Endodermal cell (in vitro differentiated cells): ENCODE measurements around the gene EXD3. TPM values are rescaled to one million over a fixed set of nuclear protein-coding genes. Genes with fewer than 3 reads are reported as not detected.

Experiments
- DNase-seq: peaks from one replicate; pipeline ENCODE4 v3.0.0-alpha.2; 2017
- H3K27ac ChIP-seq: 2 replicates; pipeline ENCODE4 v1.5.1; 2013; ENCODE audit warnings: mild to moderate bottlenecking, low read depth, low read length, moderate library complexity
- H3K27me3 ChIP-seq: 2 replicates; pipeline ENCODE4 v1.6.1; 2013; ENCODE audit warnings: mild to moderate bottlenecking, low read length, moderate library complexity; ENCODE audit not compliant: insufficient read depth, control insufficient read depth, poor library complexity, severe bottlenecking
- H3K36me3 ChIP-seq: 2 replicates; pipeline ENCODE4 v1.7.0; 2013; ENCODE audit warnings: mild to moderate bottlenecking, low read length, moderate library complexity; ENCODE audit not compliant: control insufficient read depth, insufficient read depth
- H3K4me1 ChIP-seq: one replicate; pipeline ENCODE4 v1.7.0; 2013; ENCODE audit warnings: low read length; ENCODE audit not compliant: control insufficient read depth, insufficient read depth
- H3K4me3 ChIP-seq: 2 replicates; pipeline ENCODE4 v1.5.1; 2013; ENCODE audit warnings: mild to moderate bottlenecking, low read length, moderate library complexity
- H3K9ac ChIP-seq: 2 replicates; pipeline ENCODE4 v1.6.1; 2013; ENCODE audit warnings: mild to moderate bottlenecking, low read length, moderate library complexity; ENCODE audit not compliant: poor library complexity, severe bottlenecking; ENCODE audit errors: extremely low read depth
- H3K9me3 ChIP-seq: 2 replicates; pipeline ENCODE4 v1.6.1; 2013; ENCODE audit warnings: mild to moderate bottlenecking, low read length, moderate library complexity; ENCODE audit not compliant: control insufficient read depth
- H3K27ac Mint-ChIP-seq: 2 replicates; pipeline ENCODE4 v1.8.0; 2020; ENCODE audit warnings: mixed read lengths
- H3K27me3 Mint-ChIP-seq: 2 replicates; pipeline ENCODE4 v1.8.0; 2021; ENCODE audit warnings: mild to moderate bottlenecking, mixed read lengths; ENCODE audit not compliant: insufficient read depth
- H3K36me3 Mint-ChIP-seq: 2 replicates; pipeline ENCODE4 v1.8.0; 2020; ENCODE audit warnings: low read depth, mixed read lengths
- H3K4me1 Mint-ChIP-seq: 2 replicates; pipeline ENCODE4 v1.8.0; 2020; ENCODE audit warnings: mixed read lengths
- H3K4me3 Mint-ChIP-seq: 2 replicates; pipeline ENCODE4 v1.8.0; 2020; ENCODE audit warnings: mild to moderate bottlenecking, moderate library complexity, mixed read lengths
- H3K9me3 Mint-ChIP-seq: 2 replicates; pipeline ENCODE4 v1.8.0; 2020; ENCODE audit warnings: mild to moderate bottlenecking, mixed read lengths
- WGBS, 2 experiments: methylation state at CpG; one replicate each; pipeline versions ENCODE4 v1.1.5 to v1.1.7; 2013; ENCODE audit warnings: missing lambda C conversion rate in 2 of 2, mixed read lengths in 1 of 2; ENCODE audit not compliant: insufficient coverage in 1 of 2, insufficient read length in 1 of 2; 5-methylcytosine and 5-hydroxymethylcytosine counted together
- total RNA-seq, 2 donors: library from RNA; stranded (reverse); fragmentation: NEBNext Ultra II Directional in 1 of 2; extraction: Animal tissue kit (Norgen Biotek cat#: 25700) in 1 of 2; gene quantifications; 2 replicates in 1 of 2; 3 replicates in 1 of 2; pipeline ENCODE4 v1.2.1, GENCODE V29; 2021
- TF ChIP-seq, protein P1 (sequence below): fragments of 200-600 bp; sonication (generic); conservative IDR thresholded peaks from 2 replicates; pipeline ENCODE4 v1.5.0; 2021; ENCODE audit warnings: antibody characterized with exemption, mild to moderate bottlenecking

The EXD3 gene
- total RNA-seq, 2 donors from 2014 or later, result 15.5 to 31.0 TPM

DNA sequence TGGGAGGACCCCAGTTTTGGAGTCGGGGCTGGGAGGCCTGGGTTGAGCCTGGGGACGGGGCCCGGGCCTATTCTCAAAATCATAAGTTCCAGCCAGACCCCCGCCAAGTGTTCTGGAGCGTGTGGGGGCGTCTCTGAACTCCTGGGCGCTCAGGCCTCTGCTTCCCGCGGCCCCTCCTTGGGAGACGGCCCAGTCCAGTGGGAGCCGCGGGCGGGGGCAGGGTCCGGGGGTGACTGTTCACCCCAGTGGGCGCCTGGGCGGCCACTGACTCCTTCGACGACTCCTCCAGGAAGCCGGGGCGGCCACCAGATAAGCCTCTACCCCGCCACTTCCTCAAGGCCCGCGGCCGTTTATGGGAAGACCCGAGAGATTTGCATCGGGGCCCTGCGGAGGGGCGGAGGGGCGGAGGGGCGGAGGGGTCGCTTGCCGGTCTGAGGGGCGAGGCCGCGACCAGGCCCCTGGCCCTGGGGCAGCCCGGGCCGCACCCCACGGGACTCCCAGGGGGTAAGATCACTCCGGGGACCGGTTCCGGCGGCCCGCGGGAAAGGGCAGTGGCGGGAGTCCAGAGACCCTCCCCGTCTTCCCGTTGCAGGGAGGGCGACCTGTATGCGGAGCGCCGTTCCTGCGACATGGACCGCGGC is 144.8 kb downstream of the EXD3 start:
- Histone ChIP-seq H3K36me3 (peaks cover 8% of the 10 kb centered on the region), H3K9me3 (no peaks in the 10 kb centered on the region), H3K4me3 (peak overlapping the region; percentile 73), H3K9ac (peak overlapping the region; percentile 55), H3K27ac (no peak overlapping the region), H3K4me1 (peaks cover 10% of the 10 kb centered on the region), H3K27me3 (no peaks in the 10 kb centered on the region)
- WGBS, 2 experiments, result 36 to 56% methylated on average over 27 to 54 of the region's 54 CpGs
- no peaks in the 10 kb centered on the region for H3K9me3 Mint-ChIP-seq
- peak overlapping the region; percentile 80 for H3K27ac Mint-ChIP-seq
- TF ChIP-seq, protein P1, sequence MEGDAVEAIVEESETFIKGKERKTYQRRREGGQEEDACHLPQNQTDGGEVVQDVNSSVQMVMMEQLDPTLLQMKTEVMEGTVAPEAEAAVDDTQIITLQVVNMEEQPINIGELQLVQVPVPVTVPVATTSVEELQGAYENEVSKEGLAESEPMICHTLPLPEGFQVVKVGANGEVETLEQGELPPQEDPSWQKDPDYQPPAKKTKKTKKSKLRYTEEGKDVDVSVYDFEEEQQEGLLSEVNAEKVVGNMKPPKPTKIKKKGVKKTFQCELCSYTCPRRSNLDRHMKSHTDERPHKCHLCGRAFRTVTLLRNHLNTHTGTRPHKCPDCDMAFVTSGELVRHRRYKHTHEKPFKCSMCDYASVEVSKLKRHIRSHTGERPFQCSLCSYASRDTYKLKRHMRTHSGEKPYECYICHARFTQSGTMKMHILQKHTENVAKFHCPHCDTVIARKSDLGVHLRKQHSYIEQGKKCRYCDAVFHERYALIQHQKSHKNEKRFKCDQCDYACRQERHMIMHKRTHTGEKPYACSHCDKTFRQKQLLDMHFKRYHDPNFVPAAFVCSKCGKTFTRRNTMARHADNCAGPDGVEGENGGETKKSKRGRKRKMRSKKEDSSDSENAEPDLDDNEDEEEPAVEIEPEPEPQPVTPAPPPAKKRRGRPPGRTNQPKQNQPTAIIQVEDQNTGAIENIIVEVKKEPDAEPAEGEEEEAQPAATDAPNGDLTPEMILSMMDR, result no peak
- peak overlapping the region; percentile 59 for H3K4me3 Mint-ChIP-seq
- H3K27me3 Mint-ChIP-seq, result peaks cover 10% of the 10 kb centered on the region
- peak; percentile 84 for DNase-seq
- peaks cover 20% of the 10 kb centered on the region for H3K4me1 Mint-ChIP-seq
- H3K36me3 Mint-ChIP-seq, result peaks cover 12% of the 10 kb centered on the region

DNA sequence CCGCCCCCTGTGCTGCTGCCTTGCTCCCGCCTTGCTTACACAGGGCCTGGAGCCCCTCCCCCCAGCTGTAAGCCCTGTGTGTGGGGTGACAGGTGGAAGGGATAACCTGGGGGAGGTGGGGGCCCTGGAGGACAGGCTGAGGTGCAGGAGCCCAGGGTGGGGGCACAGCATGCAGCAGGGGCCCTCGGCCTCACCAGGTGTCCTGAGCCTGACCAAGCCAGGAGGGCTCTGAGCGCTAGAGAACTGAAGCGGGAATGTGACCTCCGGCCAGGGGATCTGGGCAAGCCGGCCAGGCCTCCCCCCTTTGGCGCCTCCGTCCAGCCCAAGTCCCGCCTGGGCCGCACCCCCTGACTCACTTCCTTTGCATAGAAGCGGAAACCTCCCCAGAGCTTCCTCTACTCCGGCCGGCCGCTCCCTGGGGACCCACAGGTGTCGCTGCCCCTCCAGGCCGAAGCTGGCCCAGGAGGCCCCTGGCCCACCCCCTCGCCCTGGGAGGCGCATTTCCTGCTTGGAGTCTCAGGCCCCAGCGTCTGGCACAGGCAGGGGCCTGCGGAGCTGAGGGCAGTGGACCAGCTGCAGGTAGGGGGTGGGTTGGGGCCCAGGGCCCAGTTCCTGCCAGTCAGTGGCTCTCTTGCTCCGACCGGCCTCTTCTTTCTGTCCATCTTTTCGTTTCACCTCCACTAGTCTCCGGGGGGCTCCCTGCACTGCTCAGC is 145.5 kb downstream of the EXD3 start, which contains the start of gene TOR4A:
Gene TOR4A, plus strand, starts transcription at position 398 of the 713 bp plus-strand sequence. CDS start 964 bp downstream, outside the sequence.
- H3K4me3 ChIP-seq, result peak within 1 kb of the TSS; percentile 73
- H3K4me1 ChIP-seq, result peaks cover 10% of the 10 kb centered on the region
- H3K27ac Mint-ChIP-seq, result peak within 1 kb of the TSS; percentile 96
- peaks cover 11% of the 10 kb centered on the region for H3K36me3 Mint-ChIP-seq
- no peaks in the 10 kb centered on the region for H3K27me3 ChIP-seq
- no peaks in the 10 kb centered on the region for H3K9me3 ChIP-seq
- peak; percentile 94 for DNase-seq
- H3K9ac ChIP-seq, result peak within 1 kb of the TSS; percentile 55
- peaks cover 20% of the 10 kb centered on the region for H3K4me1 Mint-ChIP-seq
- WGBS, 2 experiments, result 21 to 26% methylated on average over 10 to 25 of the region's 25 CpGs
- H3K27me3 Mint-ChIP-seq, result peaks cover 5% of the 10 kb centered on the region
- H3K36me3 ChIP-seq, result peaks cover 12% of the 10 kb centered on the region
- no peaks in the 10 kb centered on the region for H3K9me3 Mint-ChIP-seq
- peak within 1 kb of the TSS; percentile 59 for H3K4me3 Mint-ChIP-seq
- H3K27ac ChIP-seq, result no peak within 1 kb of the TSS
- TF ChIP-seq, protein P1, result peak; percentile 29

DNA sequence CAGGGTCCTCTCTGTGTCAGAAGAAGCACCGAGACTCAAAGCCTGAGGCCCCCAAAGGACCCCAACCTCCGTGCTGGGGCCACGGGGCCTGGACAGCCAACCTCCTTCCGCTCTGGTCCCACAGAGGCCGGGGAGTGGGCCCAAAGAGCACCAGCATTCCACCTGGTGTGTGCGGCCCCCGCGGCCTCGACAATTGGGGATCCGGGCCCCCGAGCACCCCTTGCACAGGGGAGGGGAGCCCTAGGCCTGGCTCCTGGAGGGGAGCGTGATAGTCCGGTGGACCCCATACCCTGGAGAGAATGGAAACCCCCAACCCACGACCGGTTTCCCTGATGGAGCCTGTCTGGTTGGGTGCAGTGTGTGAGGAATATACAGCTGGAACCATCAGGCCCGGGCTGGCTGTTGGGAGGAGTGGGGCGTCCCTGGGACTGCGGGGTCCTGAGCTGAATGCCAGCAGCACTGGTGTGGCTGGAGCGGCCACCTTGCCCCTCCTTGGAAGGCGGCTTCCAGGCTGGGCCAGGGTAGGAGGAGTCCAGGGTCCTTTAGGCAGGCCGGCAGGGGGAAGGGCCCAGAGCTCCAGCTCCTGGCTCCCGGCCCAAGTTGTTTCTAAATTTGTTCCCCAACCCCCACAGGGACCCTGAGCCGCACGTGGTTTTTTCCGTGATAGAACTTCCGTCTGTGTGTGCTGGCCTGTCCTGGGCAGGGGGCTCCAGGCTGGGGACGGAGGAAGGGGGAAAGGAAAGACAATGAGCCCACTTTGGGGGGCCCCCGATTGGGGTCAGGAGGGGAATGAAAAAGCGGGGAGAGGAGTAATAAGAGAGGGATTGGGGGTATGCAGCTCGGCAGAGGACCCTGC is 146.3 kb downstream of the EXD3 start:
- H3K27me3 Mint-ChIP-seq, result peaks cover 2% of the 10 kb centered on the region
- Histone ChIP-seq H3K9me3 (no peaks in the 10 kb centered on the region), H3K9ac (peak overlapping the region; percentile 55), H3K36me3 (peaks cover 12% of the 10 kb centered on the region), H3K4me1 (peaks cover 10% of the 10 kb centered on the region), H3K27ac (no peak overlapping the region), H3K4me3 (peak overlapping the region; percentile 73), H3K27me3 (no peaks in the 10 kb centered on the region)
- no peaks in the 10 kb centered on the region for H3K9me3 Mint-ChIP-seq
- H3K27ac Mint-ChIP-seq, result peak overlapping the region; percentile 96
- TF ChIP-seq, protein P1, result no peak
- H3K4me3 Mint-ChIP-seq, result peak overlapping the region; percentile 59
- WGBS, 2 experiments, result 62 to 84% methylated on average over 12 to 30 of the region's 30 CpGs
- H3K4me1 Mint-ChIP-seq, result peaks cover 20% of the 10 kb centered on the region
- DNase-seq, result peak; percentile 84
- H3K36me3 Mint-ChIP-seq, result peaks cover 9% of the 10 kb centered on the region
